ENCODE measurements around the gene JAK1.

JAK1 gene

GRCh38 chr1:64944913-64945312, 21.4 kb downstream of the JAK1 start:
- no peak for DNase-seq (ENCODE audit: low spot score)
- TF ChIP-seq, protein P1, sequence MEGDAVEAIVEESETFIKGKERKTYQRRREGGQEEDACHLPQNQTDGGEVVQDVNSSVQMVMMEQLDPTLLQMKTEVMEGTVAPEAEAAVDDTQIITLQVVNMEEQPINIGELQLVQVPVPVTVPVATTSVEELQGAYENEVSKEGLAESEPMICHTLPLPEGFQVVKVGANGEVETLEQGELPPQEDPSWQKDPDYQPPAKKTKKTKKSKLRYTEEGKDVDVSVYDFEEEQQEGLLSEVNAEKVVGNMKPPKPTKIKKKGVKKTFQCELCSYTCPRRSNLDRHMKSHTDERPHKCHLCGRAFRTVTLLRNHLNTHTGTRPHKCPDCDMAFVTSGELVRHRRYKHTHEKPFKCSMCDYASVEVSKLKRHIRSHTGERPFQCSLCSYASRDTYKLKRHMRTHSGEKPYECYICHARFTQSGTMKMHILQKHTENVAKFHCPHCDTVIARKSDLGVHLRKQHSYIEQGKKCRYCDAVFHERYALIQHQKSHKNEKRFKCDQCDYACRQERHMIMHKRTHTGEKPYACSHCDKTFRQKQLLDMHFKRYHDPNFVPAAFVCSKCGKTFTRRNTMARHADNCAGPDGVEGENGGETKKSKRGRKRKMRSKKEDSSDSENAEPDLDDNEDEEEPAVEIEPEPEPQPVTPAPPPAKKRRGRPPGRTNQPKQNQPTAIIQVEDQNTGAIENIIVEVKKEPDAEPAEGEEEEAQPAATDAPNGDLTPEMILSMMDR (IDR thresholded peaks at IDR 0.05; ENCODE audit: extremely low read depth, missing control alignments): no peak

DNA sequence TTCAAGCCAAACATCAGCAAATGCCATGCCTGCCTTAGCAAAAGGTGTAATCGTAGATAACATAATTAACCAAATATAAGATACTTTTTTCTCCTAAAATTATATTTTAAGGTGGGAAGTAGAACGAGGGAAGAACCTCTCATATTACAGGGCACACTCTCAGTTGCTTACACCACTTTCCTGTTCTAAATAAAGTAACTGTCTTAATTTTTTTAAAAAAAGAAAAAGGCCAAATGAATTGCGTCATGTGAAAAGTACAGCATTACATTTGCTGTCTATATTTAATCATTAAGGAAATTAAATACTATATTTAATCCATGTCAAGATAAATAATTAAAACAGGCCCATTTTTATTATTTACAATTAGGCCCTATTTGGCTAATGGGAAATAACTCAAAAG, 23.7 kb downstream of the JAK1 start:
- DNase-seq (ENCODE audit: low spot score): no peak
- TF ChIP-seq, protein P1 (IDR thresholded peaks at IDR 0.05; ENCODE audit: extremely low read depth, missing control alignments): no peak

DNA sequence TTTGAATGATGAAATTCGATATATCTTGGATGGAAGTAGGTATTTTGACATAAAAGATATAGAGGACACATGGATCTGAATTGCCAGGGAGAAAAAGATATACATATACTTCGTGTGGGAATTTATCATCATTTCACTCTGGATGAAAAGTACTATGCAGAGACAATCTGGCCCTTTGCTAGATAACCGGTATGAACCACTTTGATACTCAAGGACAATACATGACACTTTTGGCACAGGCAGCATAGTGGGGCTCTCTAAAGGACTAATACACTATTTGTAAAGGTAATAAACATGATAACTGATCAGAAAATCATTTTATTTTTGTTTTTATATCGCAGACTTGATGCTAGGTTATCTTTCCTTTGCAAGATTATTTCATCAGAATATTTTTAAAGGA, 24.2 kb downstream of the JAK1 start:
- TF ChIP-seq, protein P1 (IDR thresholded peaks at IDR 0.05; ENCODE audit: extremely low read depth, missing control alignments): no peak
- DNase-seq (ENCODE audit: low spot score): no peak

- TF ChIP-seq, protein P1 (IDR thresholded peaks at IDR 0.05; ENCODE audit: extremely low read depth, missing control alignments): no peak
- no peak for DNase-seq (ENCODE audit: low spot score)
Observed at GRCh38 chr1:64941461-64942117, 24.8 kb downstream of the JAK1 start.

DNA sequence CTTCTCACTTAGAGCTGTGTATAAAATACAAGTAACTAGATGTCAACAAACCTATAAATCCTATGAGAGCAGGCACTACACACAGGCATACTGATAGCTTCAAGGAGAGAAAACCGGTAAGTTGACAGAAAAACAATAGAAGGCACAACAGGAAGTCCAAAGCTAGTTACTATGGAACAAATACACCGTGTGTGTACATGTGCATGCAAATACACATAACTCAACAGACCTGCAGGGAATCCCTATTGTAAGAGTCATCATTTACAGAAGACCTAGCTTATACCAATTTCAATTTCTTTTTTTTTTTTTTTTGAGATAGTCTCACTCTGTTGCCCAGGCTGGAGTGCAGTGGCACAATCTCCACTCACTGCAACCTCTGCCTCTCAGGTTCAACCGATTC, 26.3 kb downstream of the JAK1 start:
- no peak for DNase-seq (ENCODE audit: low spot score)
- TF ChIP-seq, protein P1 (IDR thresholded peaks at IDR 0.05; ENCODE audit: extremely low read depth, missing control alignments): no peak

- no peak for DNase-seq (ENCODE audit: low spot score)
- TF ChIP-seq, protein P1 (IDR thresholded peaks at IDR 0.05; ENCODE audit: extremely low read depth, missing control alignments): no peak
Observed at GRCh38 chr1:64938991-64939390, 27.4 kb downstream of the JAK1 start.

GRCh38 chr1:64936956-64937355, 29.4 kb downstream of the JAK1 start:
- TF ChIP-seq, protein P1 (IDR thresholded peaks at IDR 0.05; ENCODE audit: extremely low read depth, missing control alignments): no peak
- no peak for DNase-seq (ENCODE audit: low spot score)
